GM12892 (cell line): ENCODE results near the gene ANXA1.

ENCODE experiments used
- DNase-seq: peaks from one replicate; pipeline ENCODE4 v3.0.0; 2011; ENCODE audit not compliant: insufficient read length
- FAIRE-seq: peaks from 2 replicates; lab custom pipeline; 2011; peaks lifted over from hg19 to GRCh38; lab: Jason Lieb, UNC
- POLR2A ChIP-seq: IDR thresholded peaks from 2 replicates; pipeline ENCODE4 v1.6.1; 2011; ENCODE audit warnings: low read depth, low read length, control low read depth
- POLR2AphosphoS5 ChIP-seq: IDR thresholded peaks from 2 replicates; pipeline ENCODE4 v1.6.1; 2011; ENCODE audit warnings: low read depth, low read length, control low read depth
- TAF1 ChIP-seq: IDR thresholded peaks from 2 replicates; pipeline ENCODE4 v1.6.1; 2011; ENCODE audit warnings: low read depth, mild to moderate bottlenecking, control low read depth, low read length, borderline replicate concordance

ANXA1 gene

GRCh38 chr9:73143711-73144328, 7.8 kb upstream of the ANXA1 start:
- DNase-seq (no peak), FAIRE-seq (no peak)
- TF ChIP-seq TAF1, result no peak
- TF ChIP-seq POLR2A, result no peak
- TF ChIP-seq POLR2AphosphoS5, result no peak

GRCh38 chr9:73146111-73146815, 5.4 kb upstream of the ANXA1 start:
- DNase-seq, result no peak
- TF ChIP-seq POLR2A, result no peak
- TF ChIP-seq POLR2AphosphoS5, result no peak
- no peak for TF ChIP-seq TAF1
- no peak for FAIRE-seq

DNA sequence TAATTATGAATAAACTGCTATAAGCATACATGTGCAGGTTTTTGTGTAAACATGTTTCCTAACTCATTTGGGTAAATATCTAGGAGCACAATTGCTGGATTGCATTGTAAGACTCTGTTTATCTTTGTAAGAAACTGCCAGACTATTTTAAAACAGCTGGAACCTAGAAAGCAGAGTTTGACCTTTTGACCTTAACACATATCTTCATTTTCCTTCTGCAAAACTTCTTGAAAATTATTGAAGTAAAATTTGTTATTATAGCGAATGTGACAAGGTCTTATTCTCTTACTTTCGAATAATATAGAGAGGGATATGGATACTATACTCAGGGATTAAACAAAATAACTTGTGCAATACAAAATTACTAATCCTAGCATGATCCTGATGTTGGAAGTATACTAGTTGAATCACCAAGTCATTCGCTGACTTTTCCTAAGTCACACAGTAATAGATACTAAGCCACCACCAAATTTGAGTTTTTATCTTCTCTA, 3.2 kb upstream of the ANXA1 start:
- TF ChIP-seq POLR2A (no peak), POLR2AphosphoS5 (no peak), TAF1 (no peak)
- FAIRE-seq (no peak), DNase-seq (no peak)

GRCh38 chr9:73149371-73150067, 2.1 kb upstream of the ANXA1 start:
- TF ChIP-seq TAF1 (no peak), POLR2AphosphoS5 (no peak), POLR2A (no peak)
- FAIRE-seq (no peak), DNase-seq (no peak)

DNA sequence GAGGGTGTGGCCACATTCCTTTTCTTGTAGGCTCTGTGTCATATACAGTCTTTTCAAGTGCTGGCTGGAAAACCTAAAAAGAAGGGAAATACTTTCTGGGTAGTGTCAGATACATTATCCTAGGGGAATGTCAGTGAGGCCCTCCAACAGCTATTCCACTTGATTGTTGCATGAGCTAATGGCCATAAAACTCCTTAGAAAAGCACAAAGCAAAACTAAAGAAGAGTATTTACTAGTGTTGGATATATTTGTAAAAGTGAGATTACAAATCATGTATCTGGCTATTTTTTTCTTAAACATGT, 829 bp downstream of the ANXA1 start:
- DNase-seq (no peak), FAIRE-seq (no peak)

DNA sequence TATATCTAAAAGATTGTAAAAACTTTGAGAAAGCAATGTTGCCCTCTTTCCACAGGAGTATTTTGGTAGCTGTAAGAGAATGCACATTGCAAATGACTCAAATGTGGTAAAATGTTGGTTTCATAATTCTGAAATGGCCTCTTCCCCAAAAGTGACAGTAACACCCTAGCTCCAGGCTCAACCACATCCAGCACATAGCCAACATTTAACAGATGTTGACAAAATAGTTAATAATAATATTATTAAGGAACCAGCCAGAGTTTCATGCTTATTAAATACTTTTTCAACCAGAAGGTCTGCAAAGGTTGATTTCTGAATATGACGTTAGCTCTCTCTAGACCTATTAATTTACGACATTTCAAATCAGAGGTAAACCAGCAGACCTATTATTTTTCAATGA, 1.3 kb downstream of the ANXA1 start:
- FAIRE-seq (peak; percentile 74), DNase-seq (no peak)
- no peak for TF ChIP-seq POLR2A
- TF ChIP-seq POLR2AphosphoS5, result no peak
- no peak for TF ChIP-seq TAF1

More for the DNA sequence above, 829 bp downstream of the ANXA1 start:
- no peak for TF ChIP-seq TAF1
- TF ChIP-seq POLR2A, result no peak
- no peak for TF ChIP-seq POLR2AphosphoS5

DNA sequence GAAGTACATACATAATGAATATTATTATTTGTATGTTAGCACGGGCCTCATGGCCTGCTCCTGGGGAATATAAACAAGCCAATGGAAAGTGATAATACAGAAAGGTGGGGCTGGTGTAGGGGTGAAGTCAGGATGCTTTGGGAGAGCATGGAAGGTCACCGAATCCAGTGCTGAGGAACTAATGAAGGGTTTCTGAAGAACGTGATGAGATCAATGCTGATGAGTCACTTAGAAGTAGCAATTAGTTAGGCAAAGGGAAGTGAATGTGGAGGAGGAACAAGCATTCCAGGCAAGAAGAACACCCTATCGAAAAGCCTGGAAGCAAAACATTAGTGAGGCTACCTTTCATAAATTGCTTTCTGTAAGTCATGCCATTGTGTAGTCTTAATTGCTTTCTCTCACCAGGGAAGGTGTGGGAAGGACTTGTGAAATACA, 2.1 kb downstream of the ANXA1 start:
- no peak for DNase-seq
- no peak for FAIRE-seq
- TF ChIP-seq TAF1 (no peak), POLR2A (no peak), POLR2AphosphoS5 (no peak)

GRCh38 chr9:73154271-73154670, 2.6 kb downstream of the ANXA1 start:
- DNase-seq (no peak), FAIRE-seq (no peak)
- TF ChIP-seq TAF1 (no peak), POLR2A (no peak), POLR2AphosphoS5 (no peak)

DNA sequence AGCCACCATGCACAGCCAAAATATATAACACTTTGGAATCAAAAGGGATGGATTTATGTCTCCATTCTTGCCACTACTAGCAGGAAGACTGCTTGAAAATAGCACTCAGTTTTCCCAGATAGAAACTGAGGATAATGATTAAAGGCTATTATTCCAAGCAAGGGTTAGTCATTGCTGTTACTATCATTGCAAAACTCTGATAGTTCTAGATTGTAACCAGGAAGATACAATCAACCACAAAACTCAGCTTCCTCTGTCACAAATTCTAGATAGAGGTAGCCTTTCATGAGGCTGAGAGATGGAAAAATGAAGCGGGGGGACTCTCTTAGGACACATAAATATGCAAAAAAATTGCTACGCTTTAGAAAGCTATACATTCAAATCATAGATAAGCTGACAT, 3.1 kb downstream of the ANXA1 start:
- DNase-seq (no peak), FAIRE-seq (no peak)
- no peak for TF ChIP-seq POLR2AphosphoS5
- no peak for TF ChIP-seq POLR2A
- TF ChIP-seq TAF1, result no peak

DNA sequence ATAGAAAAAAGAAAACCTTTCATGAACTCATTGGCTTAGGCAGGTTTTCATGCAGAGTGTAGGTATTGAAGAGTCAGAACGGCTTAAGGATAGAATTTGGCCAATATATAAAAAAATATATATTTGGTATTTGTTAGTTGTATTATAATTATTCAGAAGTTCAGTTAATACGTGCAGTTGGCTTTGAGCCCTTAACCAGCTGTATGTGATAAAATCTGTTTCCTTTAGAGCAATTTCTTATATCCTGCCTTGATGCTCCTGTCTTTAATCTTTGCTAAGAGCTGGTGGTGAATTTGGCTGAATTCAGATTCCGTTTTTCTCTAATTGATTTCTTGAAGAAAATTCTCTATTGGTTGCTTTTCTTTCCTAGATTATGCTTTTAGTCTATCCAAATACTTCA, 3.7 kb downstream of the ANXA1 start:
- DNase-seq, result no peak
- TF ChIP-seq TAF1, result no peak
- no peak for TF ChIP-seq POLR2AphosphoS5
- no peak for TF ChIP-seq POLR2A
- FAIRE-seq, result no peak
